Measurements from ENCODE around the gene TBX2. TPM values are rescaled to one million over a fixed set of nuclear protein-coding genes. Genes with fewer than 3 reads are reported as not detected.

The TBX2 gene
- total RNA-seq, 1 donor from 2014 or later = 16.1 TPM

DNA sequence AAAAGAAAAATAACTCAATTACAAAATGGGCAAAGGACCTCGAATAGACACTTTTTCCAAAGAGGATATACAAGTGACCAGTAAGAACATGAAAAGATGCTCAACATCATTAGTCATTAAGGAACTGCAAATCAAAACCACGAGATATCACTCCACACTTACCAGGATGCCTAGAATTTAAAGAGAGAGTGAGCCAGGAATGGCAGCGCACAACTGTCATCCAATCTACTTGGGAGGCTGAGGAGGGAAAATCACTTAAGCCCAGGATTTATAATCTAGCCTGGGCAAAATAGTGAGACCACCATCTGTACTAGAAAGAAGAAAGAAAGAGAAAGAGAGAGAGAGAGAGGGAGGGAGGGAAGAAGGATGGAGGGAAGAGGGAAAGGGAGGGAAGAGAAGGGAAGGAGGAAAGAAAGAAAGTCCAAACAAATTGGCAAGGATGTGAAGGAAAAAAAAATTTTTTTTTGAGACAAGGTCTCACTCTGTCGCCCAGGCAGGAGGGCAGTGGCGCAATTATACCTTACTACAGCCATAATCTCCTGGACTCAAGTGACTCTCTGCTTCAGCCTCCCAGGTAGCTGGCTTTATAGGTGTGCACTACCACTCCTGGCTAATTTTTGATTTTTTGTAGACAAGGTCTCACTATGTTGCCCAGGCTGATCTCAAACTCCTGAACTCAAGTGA is 22.6 kb downstream of the TBX2 start:
- Mint-ChIP-seq H3K9me3 (no peaks in the 10 kb centered on the region), H3K27ac (ENCODE audit: unreplicated experiment) (no peak overlapping the region), H3K27me3 (ENCODE audit: low read depth) (peaks cover 40% of the 10 kb centered on the region), H3K4me1 (peaks cover 6% of the 10 kb centered on the region), H3K4me3 (no peak overlapping the region), H3K36me3 (ENCODE audit: low read depth) (no peaks in the 10 kb centered on the region)
- no peak for DNase-seq (ENCODE audit: low read depth, low spot score)
- TF ChIP-seq, protein P1, sequence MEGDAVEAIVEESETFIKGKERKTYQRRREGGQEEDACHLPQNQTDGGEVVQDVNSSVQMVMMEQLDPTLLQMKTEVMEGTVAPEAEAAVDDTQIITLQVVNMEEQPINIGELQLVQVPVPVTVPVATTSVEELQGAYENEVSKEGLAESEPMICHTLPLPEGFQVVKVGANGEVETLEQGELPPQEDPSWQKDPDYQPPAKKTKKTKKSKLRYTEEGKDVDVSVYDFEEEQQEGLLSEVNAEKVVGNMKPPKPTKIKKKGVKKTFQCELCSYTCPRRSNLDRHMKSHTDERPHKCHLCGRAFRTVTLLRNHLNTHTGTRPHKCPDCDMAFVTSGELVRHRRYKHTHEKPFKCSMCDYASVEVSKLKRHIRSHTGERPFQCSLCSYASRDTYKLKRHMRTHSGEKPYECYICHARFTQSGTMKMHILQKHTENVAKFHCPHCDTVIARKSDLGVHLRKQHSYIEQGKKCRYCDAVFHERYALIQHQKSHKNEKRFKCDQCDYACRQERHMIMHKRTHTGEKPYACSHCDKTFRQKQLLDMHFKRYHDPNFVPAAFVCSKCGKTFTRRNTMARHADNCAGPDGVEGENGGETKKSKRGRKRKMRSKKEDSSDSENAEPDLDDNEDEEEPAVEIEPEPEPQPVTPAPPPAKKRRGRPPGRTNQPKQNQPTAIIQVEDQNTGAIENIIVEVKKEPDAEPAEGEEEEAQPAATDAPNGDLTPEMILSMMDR (conservative IDR thresholded peaks at IDR 0.05) = no peak

DNA sequence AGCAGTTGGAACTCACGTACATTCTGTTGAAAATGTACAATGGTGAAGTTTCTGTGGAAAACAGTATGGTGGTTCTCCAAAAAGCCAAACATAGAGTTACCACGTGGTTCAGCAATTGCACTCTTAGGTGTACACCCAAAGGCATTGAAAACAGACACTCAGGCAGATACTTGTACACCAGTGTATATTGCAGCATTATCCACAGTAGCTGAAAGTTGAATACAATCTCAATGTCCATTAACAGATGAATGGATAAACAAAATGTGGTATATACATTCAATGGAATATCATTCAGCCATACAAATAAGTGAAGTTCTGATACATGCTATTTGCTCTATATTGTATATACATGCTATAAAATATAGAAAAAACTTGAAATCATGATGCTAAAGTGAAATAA is 23.2 kb downstream of the TBX2 start:
- H3K27me3 Mint-ChIP-seq (ENCODE audit: low read depth) = peaks cover 42% of the 10 kb centered on the region
- no peak overlapping the region for H3K27ac Mint-ChIP-seq (ENCODE audit: unreplicated experiment)
- H3K36me3 Mint-ChIP-seq (ENCODE audit: low read depth) = no peaks in the 10 kb centered on the region
- no peak overlapping the region for H3K4me3 Mint-ChIP-seq
- DNase-seq (ENCODE audit: low read depth, low spot score) = no peak
- H3K9me3 Mint-ChIP-seq = no peaks in the 10 kb centered on the region
- peaks cover 6% of the 10 kb centered on the region for H3K4me1 Mint-ChIP-seq
- TF ChIP-seq, protein P1 (conservative IDR thresholded peaks at IDR 0.05) = no peak

DNA sequence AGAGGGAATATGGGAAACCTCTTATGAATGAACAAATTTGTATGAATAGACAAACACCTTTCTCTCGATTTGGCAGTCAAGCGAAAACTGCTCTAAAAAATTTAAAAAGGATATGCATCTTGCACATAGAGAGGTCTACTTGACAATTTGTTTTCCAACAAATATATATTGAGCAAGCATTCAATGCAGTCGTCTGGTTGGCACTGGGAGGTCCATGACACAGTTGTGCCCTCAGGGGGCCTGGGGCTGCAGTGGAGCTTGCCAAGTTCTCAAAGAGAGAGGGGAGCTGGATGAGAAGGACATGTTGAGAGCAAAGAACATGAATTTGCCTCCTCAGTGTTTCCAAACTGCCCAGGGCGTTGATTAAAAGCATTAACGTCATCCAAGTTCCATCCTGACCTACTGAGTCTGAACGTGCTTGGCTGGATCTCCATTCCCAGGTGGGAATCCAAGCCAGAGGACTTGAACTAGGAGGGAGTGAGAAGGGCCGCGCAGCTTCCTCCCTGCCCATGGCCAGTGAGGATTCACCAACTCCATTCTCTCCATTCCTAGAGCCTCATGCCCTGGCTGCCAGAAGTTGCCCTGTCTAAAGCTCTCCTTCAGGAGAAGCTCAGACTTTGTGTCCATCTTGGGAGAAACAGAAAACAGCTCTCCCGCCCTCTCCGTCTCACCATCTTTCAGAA is 24.5 kb downstream of the TBX2 start:
- H3K27ac Mint-ChIP-seq (ENCODE audit: unreplicated experiment) = no peak overlapping the region
- no peak for DNase-seq (ENCODE audit: low read depth, low spot score)

DNA sequence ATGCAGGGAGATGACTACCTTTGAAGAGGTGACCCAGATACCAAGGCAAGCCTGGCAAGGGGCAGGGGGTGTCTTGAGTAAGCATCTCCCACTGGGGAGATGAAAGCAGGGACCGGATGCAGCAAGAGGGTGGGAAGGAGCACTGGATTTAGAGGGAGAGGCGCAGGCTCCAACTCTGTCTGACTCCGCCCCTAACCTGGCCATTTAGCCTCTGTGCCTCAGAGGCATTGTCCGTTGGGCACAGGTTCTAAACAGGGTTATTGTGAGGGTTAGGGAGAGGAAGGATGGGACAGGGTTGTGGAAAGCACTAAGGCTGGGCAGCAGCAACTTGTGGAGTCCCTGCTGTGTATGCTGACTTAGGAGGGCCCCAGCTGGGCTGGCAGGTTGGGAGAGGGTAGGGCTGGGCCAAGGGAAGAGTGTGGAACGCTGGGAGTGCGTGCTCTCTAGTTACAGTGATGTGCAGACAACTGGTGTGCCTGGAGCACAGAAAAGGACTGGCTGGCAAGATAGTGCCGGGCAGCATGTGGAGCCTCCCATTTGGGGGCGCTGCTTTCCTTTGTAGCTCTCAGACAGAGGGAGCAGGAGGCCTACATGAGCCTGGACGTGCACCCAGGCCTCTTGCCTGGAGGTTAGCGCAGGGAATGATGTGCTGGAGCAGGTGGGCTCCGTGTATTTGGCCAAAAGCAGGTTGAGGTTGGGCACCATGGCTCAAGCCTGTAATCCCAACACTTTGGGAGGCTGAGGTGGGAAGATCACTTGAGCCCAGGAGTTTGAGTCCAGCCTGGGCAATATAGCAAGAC is 26.2 kb downstream of the TBX2 start:
- TF ChIP-seq, protein P1 (conservative IDR thresholded peaks at IDR 0.05) = no peak
- Mint-ChIP-seq H3K27me3 (ENCODE audit: low read depth) (peaks cover 38% of the 10 kb centered on the region), H3K36me3 (ENCODE audit: low read depth) (no peaks in the 10 kb centered on the region), H3K4me1 (no peaks in the 10 kb centered on the region), H3K9me3 (no peaks in the 10 kb centered on the region), H3K4me3 (no peak overlapping the region), H3K27ac (ENCODE audit: unreplicated experiment) (no peak overlapping the region)
- no peak for DNase-seq (ENCODE audit: low read depth, low spot score)

More for the DNA sequence above, 24.5 kb downstream of the TBX2 start:
- no peaks in the 10 kb centered on the region for H3K9me3 Mint-ChIP-seq
- peaks cover 6% of the 10 kb centered on the region for H3K4me1 Mint-ChIP-seq
- TF ChIP-seq, protein P1 (conservative IDR thresholded peaks at IDR 0.05) = no peak
- H3K27me3 Mint-ChIP-seq (ENCODE audit: low read depth) = peaks cover 39% of the 10 kb centered on the region
- no peaks in the 10 kb centered on the region for H3K36me3 Mint-ChIP-seq (ENCODE audit: low read depth)
- H3K4me3 Mint-ChIP-seq = no peak overlapping the region

DNA sequence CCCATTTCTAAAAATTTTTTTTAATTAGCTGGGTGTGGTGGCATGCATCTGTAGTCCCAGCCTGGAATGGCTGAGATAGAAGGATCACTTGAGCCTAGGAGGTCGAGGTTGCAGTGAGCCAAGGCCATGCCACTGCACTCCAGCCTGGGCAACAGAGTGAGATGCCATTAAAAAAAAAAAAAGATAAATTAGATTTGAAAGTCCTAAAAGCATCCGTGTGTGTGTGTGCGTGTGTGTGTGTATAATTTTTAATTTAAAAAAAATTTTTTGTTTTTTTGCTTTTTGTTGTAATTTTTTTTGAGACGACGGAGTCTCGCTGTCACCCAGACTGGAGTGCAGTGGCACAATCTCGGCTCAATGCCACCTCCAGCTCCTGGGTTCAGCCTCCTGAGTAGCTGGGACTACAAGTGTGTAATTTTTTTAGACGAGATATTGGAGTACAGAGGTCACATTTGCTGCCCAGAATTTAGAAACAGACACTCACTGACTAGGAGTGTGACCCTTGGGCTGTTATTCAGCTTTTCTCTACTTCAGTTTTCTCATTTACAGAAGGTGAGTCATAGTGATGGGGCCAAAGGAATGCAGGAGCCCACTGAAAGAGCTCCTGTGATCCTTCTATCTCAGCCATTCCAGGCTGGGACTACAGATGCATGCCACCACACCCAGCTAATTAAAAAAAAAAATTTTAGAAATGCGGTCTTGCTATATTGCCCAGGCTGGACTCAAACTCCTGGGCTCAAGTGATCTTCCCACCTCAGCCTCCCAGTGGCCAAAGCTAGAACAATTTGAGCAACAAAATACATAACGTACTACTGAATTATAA is 27.1 kb downstream of the TBX2 start:
- Mint-ChIP-seq H3K4me1 (no peaks in the 10 kb centered on the region), H3K27me3 (ENCODE audit: low read depth) (peaks cover 30% of the 10 kb centered on the region), H3K9me3 (no peaks in the 10 kb centered on the region), H3K27ac (ENCODE audit: unreplicated experiment) (no peak overlapping the region), H3K4me3 (no peak overlapping the region), H3K36me3 (ENCODE audit: low read depth) (no peaks in the 10 kb centered on the region)
- DNase-seq (ENCODE audit: low read depth, low spot score) = no peak
- TF ChIP-seq, protein P1 (conservative IDR thresholded peaks at IDR 0.05) = no peak

Measured in neural crest cell (in vitro differentiated cells).